ENCODE measurements around the gene ZBTB7B.

Gene ZBTB7B

DNA sequence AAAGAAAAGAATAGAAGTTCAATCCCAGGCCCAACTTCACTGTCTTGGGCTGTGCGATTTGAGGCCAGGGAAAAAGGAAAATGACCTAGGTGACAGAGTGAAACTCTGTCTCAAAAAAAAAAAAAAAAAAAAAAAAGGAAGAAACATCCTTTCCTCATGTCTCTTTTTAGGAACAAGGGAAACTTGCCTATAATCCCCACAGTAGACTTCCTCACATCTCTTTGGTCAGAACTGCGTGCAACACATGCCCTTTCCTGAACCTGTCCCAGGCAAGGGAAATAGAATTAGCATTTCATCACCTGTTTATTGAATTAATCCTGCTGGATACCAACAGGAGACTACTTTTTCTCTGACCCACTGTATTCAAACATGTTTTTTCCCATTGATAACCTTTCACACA lies 33.3 kb downstream of the ZBTB7B start:
- TF ChIP-seq, protein P1, sequence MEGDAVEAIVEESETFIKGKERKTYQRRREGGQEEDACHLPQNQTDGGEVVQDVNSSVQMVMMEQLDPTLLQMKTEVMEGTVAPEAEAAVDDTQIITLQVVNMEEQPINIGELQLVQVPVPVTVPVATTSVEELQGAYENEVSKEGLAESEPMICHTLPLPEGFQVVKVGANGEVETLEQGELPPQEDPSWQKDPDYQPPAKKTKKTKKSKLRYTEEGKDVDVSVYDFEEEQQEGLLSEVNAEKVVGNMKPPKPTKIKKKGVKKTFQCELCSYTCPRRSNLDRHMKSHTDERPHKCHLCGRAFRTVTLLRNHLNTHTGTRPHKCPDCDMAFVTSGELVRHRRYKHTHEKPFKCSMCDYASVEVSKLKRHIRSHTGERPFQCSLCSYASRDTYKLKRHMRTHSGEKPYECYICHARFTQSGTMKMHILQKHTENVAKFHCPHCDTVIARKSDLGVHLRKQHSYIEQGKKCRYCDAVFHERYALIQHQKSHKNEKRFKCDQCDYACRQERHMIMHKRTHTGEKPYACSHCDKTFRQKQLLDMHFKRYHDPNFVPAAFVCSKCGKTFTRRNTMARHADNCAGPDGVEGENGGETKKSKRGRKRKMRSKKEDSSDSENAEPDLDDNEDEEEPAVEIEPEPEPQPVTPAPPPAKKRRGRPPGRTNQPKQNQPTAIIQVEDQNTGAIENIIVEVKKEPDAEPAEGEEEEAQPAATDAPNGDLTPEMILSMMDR (conservative IDR thresholded peaks at IDR 0.05; ENCODE audit: low read depth, low read length): no peak
- H3K4me3 ChIP-seq (ENCODE audit: low read depth, low read length): no peak overlapping the region
- no peak for DNase-seq (ENCODE audit: low read depth)

- TF ChIP-seq, protein P1 (conservative IDR thresholded peaks at IDR 0.05; ENCODE audit: low read depth, low read length): no peak
- DNase-seq (ENCODE audit: low read depth): no peak
- H3K4me3 ChIP-seq (ENCODE audit: low read depth, low read length): no peak overlapping the region
Measured at GRCh38 chr1:155037043-155037442, 34.4 kb downstream of the ZBTB7B start.

GRCh38 chr1:155037851-155038441 lies 35.3 kb downstream of the ZBTB7B start:
- H3K4me3 ChIP-seq (ENCODE audit: low read depth, low read length): no peak overlapping the region
- TF ChIP-seq, protein P1 (conservative IDR thresholded peaks at IDR 0.05; ENCODE audit: low read depth, low read length): no peak
- DNase-seq (ENCODE audit: low read depth): no peak

DNA sequence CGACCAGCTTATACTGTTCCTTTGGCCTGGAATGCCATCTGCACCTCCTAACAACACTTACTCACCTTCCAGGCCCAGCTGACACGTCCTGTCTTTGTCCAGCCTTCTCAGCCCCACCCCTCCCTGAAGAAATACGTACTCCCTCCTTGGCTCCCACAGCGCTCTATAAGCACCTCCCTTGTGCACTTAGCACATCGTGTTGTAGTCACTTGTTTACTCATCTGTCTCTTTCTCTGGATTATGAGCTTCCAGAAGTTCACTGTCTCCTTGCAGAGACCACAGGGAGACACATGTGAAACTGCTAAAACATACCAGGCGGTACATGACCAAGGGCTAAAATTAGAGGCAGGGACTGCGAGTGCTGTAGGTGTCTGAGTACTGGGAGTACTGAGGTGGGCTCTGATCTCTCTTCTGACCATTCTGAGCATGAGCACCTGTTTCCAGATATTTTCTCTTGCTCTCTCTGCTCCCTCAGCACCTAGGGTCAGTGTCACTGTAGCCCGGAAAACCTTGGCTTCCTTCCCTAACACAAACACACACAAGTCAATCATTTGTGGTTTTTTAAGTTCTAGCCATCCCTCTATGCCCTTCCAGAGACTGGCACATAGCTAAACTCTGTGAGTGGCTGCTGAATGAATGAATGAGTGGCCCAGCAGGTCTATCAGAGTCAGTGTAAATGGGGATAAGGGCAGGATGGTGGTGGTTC lies 36.2 kb downstream of the ZBTB7B start:
- TF ChIP-seq, protein P1 (conservative IDR thresholded peaks at IDR 0.05; ENCODE audit: low read depth, low read length): no peak
- DNase-seq (ENCODE audit: low read depth): peak; percentile 33
- H3K4me3 ChIP-seq (ENCODE audit: low read depth, low read length): no peak overlapping the region

DNA sequence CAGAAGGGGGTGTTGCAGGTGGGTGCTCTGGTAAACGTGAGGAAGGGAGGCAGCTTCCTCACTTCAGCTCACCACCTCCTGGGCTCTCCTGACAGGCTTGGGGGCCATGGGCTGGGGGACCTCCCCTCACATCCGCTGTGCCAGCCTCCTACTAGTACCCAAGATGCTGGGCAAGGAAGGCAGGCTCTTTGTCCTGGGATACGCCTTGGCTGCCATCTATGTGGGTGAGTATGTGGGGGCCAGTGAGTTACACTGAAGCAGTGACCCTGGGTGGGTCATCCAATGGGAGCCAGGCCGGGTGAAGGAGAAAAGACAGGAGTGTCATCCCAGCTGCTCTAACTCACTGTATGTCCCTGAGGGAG lies 36.7 kb downstream of the ZBTB7B start:
- H3K4me3 ChIP-seq (ENCODE audit: low read depth, low read length): no peak overlapping the region
- TF ChIP-seq, protein P1 (conservative IDR thresholded peaks at IDR 0.05; ENCODE audit: low read depth, low read length): no peak
- no peak for DNase-seq (ENCODE audit: low read depth)

DNA sequence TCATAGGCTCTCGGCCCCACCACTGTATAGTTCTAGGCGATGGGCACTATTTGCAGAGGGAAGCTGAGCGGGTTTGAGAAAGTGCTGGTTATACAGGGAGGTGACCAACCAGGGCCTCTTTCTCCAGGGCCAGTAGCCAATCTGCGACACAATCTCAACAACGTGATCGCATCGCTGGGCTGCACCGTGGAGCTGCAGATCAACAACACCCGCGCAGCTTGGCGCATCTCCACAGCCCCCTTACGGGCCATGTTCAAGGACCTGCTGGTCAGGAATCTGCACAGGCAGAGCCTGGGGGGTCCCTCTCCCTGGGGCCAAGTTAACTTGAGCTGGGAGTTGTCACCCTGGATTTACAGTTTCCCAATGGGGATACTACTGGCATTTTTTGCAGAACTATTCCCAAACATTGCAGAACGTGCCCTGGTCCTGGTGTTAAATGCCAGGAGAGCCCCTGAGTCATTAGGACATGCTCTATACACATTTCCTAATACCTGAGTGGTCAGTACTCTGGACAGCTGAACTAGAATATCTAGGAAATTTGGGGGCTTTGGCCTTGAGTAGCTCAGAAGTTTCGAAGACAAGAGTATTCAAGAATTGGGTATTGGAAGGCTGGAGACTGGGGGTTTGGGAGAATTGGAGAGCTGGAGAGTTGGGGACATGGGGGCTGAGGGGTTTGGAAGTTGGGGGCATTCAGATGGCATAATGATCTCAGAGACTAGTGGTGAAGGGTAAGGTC lies 37.9 kb downstream of the ZBTB7B start:
- TF ChIP-seq, protein P1 (conservative IDR thresholded peaks at IDR 0.05; ENCODE audit: low read depth, low read length): no peak
- no peak for DNase-seq (ENCODE audit: low read depth)
- no peak overlapping the region for H3K4me3 ChIP-seq (ENCODE audit: low read depth, low read length)
